Heart left ventricle (tissue), 16 donors: ENCODE results near the gene KRT16. TPM values are rescaled to one million over a fixed set of nuclear protein-coding genes. Genes with fewer than 3 reads are reported as not detected.
"Not testable (repeated sequence)": the region's sequence is repeated elsewhere in the genome, so short reads cannot be mapped to it uniquely, and the experiment has no call there.

Experiments
- ATAC-seq, 4 donors: fragments of 200-7000 bp; cut with Tn5 transposase; one replicate each; pipeline ENCODE4 v1.9.1; 2020 to 2022; ENCODE audit warnings: moderate library complexity in 4 of 4, mild to moderate bottlenecking in 3 of 4, moderate number of reproducible peaks in 1 of 4
- DNase-seq, 5 donors: peaks; one replicate each; pipeline ENCODE4 v3.0.0-alpha.2; 2020
- H3K27ac ChIP-seq, 12 donors: fragments of 200-600 bp; sonication (generic) in 4 of 12; one replicate each; pipeline versions ENCODE4 v1.5.0 to v1.8.0; 2016 to 2022; ENCODE audit warnings: mild to moderate bottlenecking in 2 of 12
- H3K27me3 ChIP-seq, 9 donors: fragments of 200-600 bp; sonication (generic) in 2 of 9; one replicate each; pipeline versions ENCODE4 v1.5.1 to v1.8.0; 2016 to 2022; ENCODE audit warnings: mild to moderate bottlenecking in 3 of 9
- H3K36me3 ChIP-seq, 9 donors: fragments of 200-600 bp; sonication (generic) in 2 of 9; one replicate each; pipeline versions ENCODE4 v1.5.0 to v1.8.0; 2018 to 2022; ENCODE audit warnings: mild to moderate bottlenecking in 2 of 9
- H3K4me1 ChIP-seq, 12 donors: fragments of 200-600 bp; sonication (generic) in 4 of 12; one replicate each; pipeline versions ENCODE4 v1.5.0 to v1.8.0; 2016 to 2022; ENCODE audit warnings: mild to moderate bottlenecking in 3 of 12
- H3K4me3 ChIP-seq, 12 donors: fragments of 200-600 bp; sonication (generic) in 4 of 12; one replicate each; pipeline versions ENCODE4 v1.5.0 to v1.8.0; 2017 to 2022; ENCODE audit warnings: mild to moderate bottlenecking in 9 of 12, moderate library complexity in 4 of 12
- H3K9me3 ChIP-seq, 12 donors: fragments of 200-600 bp; sonication (generic) in 4 of 12; one replicate each; pipeline versions ENCODE4 v1.5.0 to v1.8.0; 2016 to 2022; ENCODE audit warnings: mild to moderate bottlenecking in 1 of 12
- CTCF ChIP-seq, 12 donors: fragments of 200-600 bp; sonication (generic) in 4 of 12; IDR thresholded peaks; one replicate each; pipeline versions ENCODE4 v1.5.0 to v1.8.0; 2018 to 2022; ENCODE audit warnings: antibody characterized with exemption in 12 of 12, mild to moderate bottlenecking in 5 of 12
- POLR2A ChIP-seq, 2 donors: fragments of 450-650 bp; IDR thresholded peaks; one replicate each; pipeline ENCODE4 v1.6.1; 2017; ENCODE audit warnings: antibody characterized with exemption in 2 of 2, mild to moderate bottlenecking in 2 of 2, moderate library complexity in 2 of 2
- WGBS, 4 donors: extraction: QIAGEN DNeasy Blood & Tissue Kit in 2 of 4; methylation state at CpG; one replicate each; pipeline versions ENCODE4 v1.1.5 to v1.1.7; 2013 to 2018; 5-methylcytosine and 5-hydroxymethylcytosine counted together
- intact Hi-C, 10 donors: fragments of 100-400 bp; cut with DNase I; formaldehyde crosslinking; loops; one replicate each; pipeline versions ENCODE4 v1.11.1 to v1.14.2; 2022
- polyA plus RNA-seq, 2 donors: library from polyadenylated mRNA; stranded (reverse); fragments of 200-250 nt; gene quantifications; one replicate each; pipeline ENCODE4 v1.2.3, GENCODE V29; 2013
- total RNA-seq, 9 donors: library from RNA; depleted of rRNA in 2 of 9; stranded (reverse); fragments of >200 nt in 2 of 9; fragmentation: NEBNext Ultra II Directional in 3 of 9; extraction: Animal tissue kit (Norgen Biotek cat#: 25700) in 3 of 9; gene quantifications; one replicate each; pipeline versions ENCODE4 v1.1.0 to v1.2.4, GENCODE V29; 2016 to 2023
- donor health status: ischemic (EF 13 %, LVEDD 7.1; RV severe dilation, severe dysfunction).
- donor health status: healthy with polysubstance abuse.
- donor health status: DM: no; HTN: yes; CAD: no.
- donor health status: DM: no; HTN: no; CAD: no.
- donor health status: ischemic (EF 25% LVEDD 6.9; RV normal size, moderate dysfunction).
- donor health status: ischemic (EF 25% LVEDD 5.7; RV mildly dilated, moderate dysfunction).
- donor health status: healthy.
- donor health status: DM: yes; HTN: yes; CAD: no.
- donor health status: ischemic (EF 35%, LVEDD 5.7; RV mildly dilated, moderate dysfunction).
- donor health status: nonischemic (EF 11% LVEDD 7.7; RV severe dilation, severe dysfunction).
- donor health status: DM: yes; HTN: yes; CAD: no.
- donor health status: PGD.
- donor health status: ischemic (EF 29% LVEDD 5.4; RV normal size, mild dysfunction).
- donor health status: nonischemic (EF 23%, LVEDD 6.1; RV moderate dilation, normal function).

KRT16 gene
- total and polyA plus RNA-seq, 11 donors, result 0.06 TPM; not detected in 10

GRCh38 chr17:41579484-41580243, 32.9 kb downstream of the KRT16 start:
- DNase-seq, result peak; percentile 59 to 71 (median 65)
- peak; percentile 79 to 88 (median 86) for ATAC-seq
- Histone ChIP-seq H3K36me3 (no peaks in the 10 kb centered on the region), H3K4me1 (no peaks in the 10 kb centered on the region), H3K27ac (no peak overlapping the region), H3K27me3 (peaks cover under 1 to 44% (median 5%) of the 10 kb centered on the region in 9 donors), H3K9me3 (no peaks in the 10 kb centered on the region), H3K4me3 (no peak overlapping the region)
- 42 to 59% (median 43%) methylated on average over 14 to 18 of the region's 18 CpGs for WGBS, 4 donors
- intact Hi-C loops, result loop anchor here in 7 of 10 donors (1.0 to 10.0 kb wide), 5 partner anchors 65 to 83 kb away; no protein-coding TSS in a partner anchor
- TF ChIP-seq POLR2A (IDR thresholded peaks at IDR 0.05), result no peak
- peak; percentile 53 to 84 (median 74) for TF ChIP-seq CTCF (IDR thresholded peaks at IDR 0.05)

- no peak overlapping the region for H3K4me3 ChIP-seq
- ATAC-seq (no peak), DNase-seq (no peak)
- H3K27me3 ChIP-seq, result peaks cover 3 to 48% (median 7%) of the 10 kb centered on the region in 9 donors
- TF ChIP-seq POLR2A (IDR thresholded peaks at IDR 0.05) (no peak), CTCF (IDR thresholded peaks at IDR 0.05) (no peak)
- H3K9me3 ChIP-seq, result no peaks in the 10 kb centered on the region
- no peaks in the 10 kb centered on the region for H3K4me1 ChIP-seq
- no peaks in the 10 kb centered on the region for H3K36me3 ChIP-seq
- 63 to 71% (median 68%) methylated on average over 4 to 5 of the region's 5 CpGs for WGBS, 4 donors
- intact Hi-C loops, result loop anchor here in 4 of 10 donors (1.0 to 5.0 kb wide), 3 partner anchors 68 to 83 kb away; no protein-coding TSS in a partner anchor
- no peak overlapping the region for H3K27ac ChIP-seq
These were observed 33.6 kb downstream of the KRT16 start for GRCh38 chr17:41578971-41579370.

- H3K36me3 ChIP-seq, result no peaks in the 10 kb centered on the region
- intact Hi-C loops, result loop anchor here in 2 of 10 donors (5.0 kb wide), 1 partner anchor 69 kb away; no protein-coding TSS in a partner anchor
- WGBS, 4 donors, result 72 to 91% (median 88%) methylated on average over 1 of the region's 1 CpG
- H3K4me1 ChIP-seq, result no peaks in the 10 kb centered on the region
- no peak overlapping the region for H3K27ac ChIP-seq
- ATAC-seq, result no peak
- peaks cover 3 to 51% (median 7%) of the 10 kb centered on the region in 9 donors for H3K27me3 ChIP-seq
- TF ChIP-seq POLR2A (IDR thresholded peaks at IDR 0.05), result no peak
- no peak for TF ChIP-seq CTCF (IDR thresholded peaks at IDR 0.05)
- no peak overlapping the region for H3K4me3 ChIP-seq
- no peak for DNase-seq
- H3K9me3 ChIP-seq, result no peaks in the 10 kb centered on the region
These were observed 34.0 kb downstream of the KRT16 start for GRCh38 chr17:41578538-41578937.

- peaks cover 3 to 62% (median 14%) of the 10 kb centered on the region in 9 donors for H3K27me3 ChIP-seq
- H3K9me3 ChIP-seq, result not testable (repeated sequence)
These were observed 35.8 kb downstream of the KRT16 start for GRCh38 chr17:41576740-41577139.

More at GRCh38 chr17:41576740-41577139, 35.8 kb downstream of the KRT16 start:
- WGBS, 4 donors, result 71 to 86% (median 80%) methylated on average over 1 to 4 of the region's 4 CpGs
- not testable (repeated sequence) for DNase-seq, H3K4me3 ChIP-seq, H3K27ac ChIP-seq, ATAC-seq, H3K4me1 ChIP-seq, H3K36me3 ChIP-seq
- intact Hi-C loops, result loop anchor here in 2 of 10 donors (5.0 kb wide), 1 partner anchor 71 kb away; no protein-coding TSS in a partner anchor
